Transverse colon (tissue), 4 donors: ENCODE measurements around the gene PPARGC1A. TPM values are rescaled to one million over a fixed set of nuclear protein-coding genes. Genes with fewer than 3 reads are reported as not detected.

Experiments
- DNase-seq: peaks from one replicate; pipeline ENCODE4 v3.0.0-alpha.2; 2019
- H3K27ac ChIP-seq, 4 donors: fragments of 200-600 bp; sonication (generic); 2 replicates each; pipeline ENCODE4 v1.5.1; 2016 to 2018; ENCODE audit warnings: inconsistent platforms in 4 of 4
- H3K27me3 ChIP-seq: fragments of 200-600 bp; sonication (generic); 2 replicates; pipeline ENCODE4 v1.5.1; 2017; ENCODE audit warnings: inconsistent platforms
- H3K36me3 ChIP-seq, 4 donors: fragments of 200-600 bp; sonication (generic); 2 replicates each; pipeline ENCODE4 v1.5.1; 2017 to 2019; ENCODE audit warnings: inconsistent platforms in 4 of 4
- H3K4me1 ChIP-seq, 4 donors: fragments of 200-600 bp; sonication (generic); 2 replicates each; pipeline ENCODE4 v1.5.1; 2017 to 2020; ENCODE audit warnings: inconsistent platforms in 4 of 4
- H3K4me3 ChIP-seq, 4 donors: fragments of 200-600 bp; sonication (generic); 1 replicate in 1 of 4; 2 replicates in 3 of 4; pipeline versions ENCODE4 v1.5.1 to v1.6.1; 2017 to 2019; ENCODE audit warnings: inconsistent platforms in 4 of 4
- H3K9me3 ChIP-seq, 2 donors: fragments of 200-600 bp; sonication (generic); 2 replicates each; pipeline ENCODE4 v1.5.1; 2017 to 2019; ENCODE audit warnings: inconsistent platforms in 2 of 2
- EP300 ChIP-seq: sonication (generic); formaldehyde crosslinking; IDR thresholded peaks from one replicate; pipeline ENCODE4 v1.6.1; 2017; ENCODE audit warnings: antibody characterized with exemption, low read depth
- POLR2A ChIP-seq: fragments of 450-650 bp; IDR thresholded peaks from one replicate; pipeline ENCODE4 v1.6.1; 2016; ENCODE audit warnings: antibody characterized with exemption, mild to moderate bottlenecking, moderate library complexity
- POLR2AphosphoS5 ChIP-seq, 3 donors: sonication (generic); formaldehyde crosslinking; IDR thresholded peaks; one replicate each; pipeline ENCODE4 v1.6.1; 2016; ENCODE audit warnings: antibody characterized with exemption in 3 of 3
- WGBS, 2 donors: methylation state at CpG; one replicate each; pipeline ENCODE4 v1.1.5; 2018; ENCODE audit warnings: low coverage in 1 of 2; 5-methylcytosine and 5-hydroxymethylcytosine counted together
- in situ Hi-C, 4 donors: fragments of 200-750 bp; cut with MboI; loops; one replicate each; pipeline versions ENCODE4 v1.15.0 to v1.15.1; 2017; ENCODE audit warnings: low sequenced_read_pairs in 3 of 4, low pct_ligation_motif_present in 1 of 4, low pct_unique_long_range_greater_than_20kb in 1 of 4
- intact Hi-C: fragments of 100-400 bp; cut with DNase I; formaldehyde crosslinking; loops from one replicate; pipeline ENCODE4 v1.15.1; 2023; ENCODE audit warnings: low total_unique reads
- total RNA-seq, 4 donors: library from RNA; depleted of rRNA; stranded (reverse); fragments of >200 nt; gene quantifications; one replicate each; pipeline ENCODE4 v1.1.0, GENCODE V29; 2016
- TF ChIP-seq, protein P1 (sequence below), 5 experiments: fragments of 200-600 bp in 3 of 5; fragments of 450-650 bp in 2 of 5; sonication (generic) in 3 of 5; IDR thresholded peaks; 1 replicate in 2 of 5; 2 replicates in 3 of 5; pipeline ENCODE4 v1.5.1; 2016 to 2017; ENCODE audit warnings: antibody characterized with exemption in 5 of 5, inconsistent platforms in 3 of 5, mild to moderate bottlenecking in 2 of 5, moderate library complexity in 1 of 5

Gene PPARGC1A
- total RNA-seq, 4 donors from 2014 or later = 63.7 to 4,431 (median 108) TPM

DNA sequence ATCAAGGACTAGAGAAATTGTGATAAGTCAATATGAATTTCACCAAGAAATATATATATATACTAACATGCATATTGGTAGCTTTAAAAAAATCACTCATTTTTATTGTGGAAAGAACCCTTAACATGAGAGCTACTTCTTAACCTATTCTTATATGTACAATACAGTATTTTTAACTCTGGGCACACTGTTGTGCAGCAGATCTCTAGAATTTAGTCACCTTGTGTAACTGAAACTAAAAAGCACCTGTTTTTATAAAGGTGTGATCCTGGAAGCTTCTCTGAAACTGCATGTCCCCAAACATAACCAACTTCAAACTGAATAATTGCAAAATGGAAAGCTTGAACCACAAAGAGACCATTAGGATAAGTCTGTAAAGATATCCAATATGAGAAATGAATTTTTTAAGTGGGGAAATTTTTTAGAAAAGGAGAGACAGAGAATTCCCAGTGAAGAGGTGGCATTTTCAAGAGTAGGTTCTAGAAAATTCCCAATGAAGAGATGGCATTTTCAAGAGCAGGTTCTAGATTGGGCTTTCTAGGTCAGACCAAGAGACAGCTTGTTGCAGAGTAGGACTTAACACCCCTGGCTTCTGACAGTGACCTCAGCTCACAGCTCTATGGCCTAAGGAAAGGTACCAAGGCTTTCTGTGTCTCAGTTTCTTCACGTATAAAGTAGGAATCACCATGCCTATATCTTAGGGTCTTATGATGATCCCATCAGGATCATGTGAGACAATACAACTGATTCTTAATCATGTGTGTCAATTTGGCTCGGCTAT is 22.0 kb upstream of the PPARGC1A start:
- H3K36me3 ChIP-seq = no peaks in the 10 kb centered on the region
- no peak for TF ChIP-seq POLR2A
- TF ChIP-seq POLR2AphosphoS5 (IDR thresholded peaks at IDR 0.05) = no peak
- TF ChIP-seq, protein P1, sequence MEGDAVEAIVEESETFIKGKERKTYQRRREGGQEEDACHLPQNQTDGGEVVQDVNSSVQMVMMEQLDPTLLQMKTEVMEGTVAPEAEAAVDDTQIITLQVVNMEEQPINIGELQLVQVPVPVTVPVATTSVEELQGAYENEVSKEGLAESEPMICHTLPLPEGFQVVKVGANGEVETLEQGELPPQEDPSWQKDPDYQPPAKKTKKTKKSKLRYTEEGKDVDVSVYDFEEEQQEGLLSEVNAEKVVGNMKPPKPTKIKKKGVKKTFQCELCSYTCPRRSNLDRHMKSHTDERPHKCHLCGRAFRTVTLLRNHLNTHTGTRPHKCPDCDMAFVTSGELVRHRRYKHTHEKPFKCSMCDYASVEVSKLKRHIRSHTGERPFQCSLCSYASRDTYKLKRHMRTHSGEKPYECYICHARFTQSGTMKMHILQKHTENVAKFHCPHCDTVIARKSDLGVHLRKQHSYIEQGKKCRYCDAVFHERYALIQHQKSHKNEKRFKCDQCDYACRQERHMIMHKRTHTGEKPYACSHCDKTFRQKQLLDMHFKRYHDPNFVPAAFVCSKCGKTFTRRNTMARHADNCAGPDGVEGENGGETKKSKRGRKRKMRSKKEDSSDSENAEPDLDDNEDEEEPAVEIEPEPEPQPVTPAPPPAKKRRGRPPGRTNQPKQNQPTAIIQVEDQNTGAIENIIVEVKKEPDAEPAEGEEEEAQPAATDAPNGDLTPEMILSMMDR (IDR thresholded peaks at IDR 0.05) = no peak
- no peak for TF ChIP-seq EP300
- in situ Hi-C loops = no loop called here
- intact Hi-C loops = no loop called here
- H3K4me3 ChIP-seq = no peak overlapping the region
- DNase-seq = no peak
- no peaks in the 10 kb centered on the region for H3K9me3 ChIP-seq
- no peaks in the 10 kb centered on the region for H3K27me3 ChIP-seq
- H3K27ac ChIP-seq = no peak overlapping the region
- 84% methylated on average over 2 of the region's 2 CpGs; no CpG with 5 or more reads in 1 of the 2 donors for WGBS, 2 donors
- H3K4me1 ChIP-seq = no peaks in the 10 kb centered on the region

DNA sequence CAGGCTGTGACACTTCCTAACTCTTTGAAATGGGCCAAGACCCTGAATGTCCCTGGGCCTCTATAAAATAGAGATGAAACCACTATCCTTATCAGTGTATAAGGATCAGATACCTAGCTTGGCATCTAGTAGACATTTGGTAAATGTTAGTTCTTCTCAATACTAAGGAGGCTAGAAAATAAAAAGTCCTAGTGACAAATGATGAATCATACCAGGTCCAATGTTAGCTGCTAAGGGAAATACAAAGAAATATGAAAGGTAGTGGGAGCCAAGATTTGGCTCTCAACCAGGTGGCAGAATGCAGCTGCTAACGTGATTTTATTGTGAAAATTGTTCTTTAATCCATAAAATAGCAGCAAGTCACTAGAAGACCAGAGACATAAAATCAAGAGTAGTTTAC is 19.8 kb upstream of the PPARGC1A start:
- in situ Hi-C loops (no loop called here), intact Hi-C loops (no loop called here)
- H3K9me3 ChIP-seq = no peaks in the 10 kb centered on the region
- no peak for DNase-seq
- H3K4me1 ChIP-seq = peaks cover 0 to 3% (median 0%) of the 10 kb centered on the region in 4 donors
- H3K27ac ChIP-seq = no peak overlapping the region
- 38 to 40% methylated on average over 1 of the region's 1 CpG for WGBS, 2 donors
- H3K36me3 ChIP-seq = no peaks in the 10 kb centered on the region
- no peaks in the 10 kb centered on the region for H3K27me3 ChIP-seq
- TF ChIP-seq EP300 = no peak
- no peak for TF ChIP-seq POLR2A
- TF ChIP-seq, protein P1 (IDR thresholded peaks at IDR 0.05) = no peak
- TF ChIP-seq POLR2AphosphoS5 (IDR thresholded peaks at IDR 0.05) = no peak
- no peak overlapping the region for H3K4me3 ChIP-seq

DNA sequence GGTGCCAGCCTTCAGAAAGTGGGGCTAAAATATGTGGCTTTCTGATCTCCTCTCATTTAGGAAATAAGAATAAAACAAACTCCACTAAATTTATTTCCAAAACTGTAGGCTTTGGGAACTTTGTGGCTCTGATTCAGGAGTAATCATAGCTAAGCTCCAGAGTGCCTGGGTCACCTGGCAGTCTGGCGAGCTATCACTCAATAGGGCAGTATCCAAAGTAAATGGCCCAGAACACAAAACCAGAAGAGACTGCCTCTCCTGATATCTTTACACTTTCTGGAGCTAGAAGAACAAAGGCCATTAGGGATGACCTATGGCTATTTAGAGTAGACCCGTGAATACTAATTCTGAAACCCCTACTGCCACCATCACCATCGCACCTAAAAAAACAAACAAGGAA is 17.0 kb upstream of the PPARGC1A start:
- intact Hi-C loops (no loop called here), in situ Hi-C loops (no loop called here)
- DNase-seq = no peak
- H3K4me1 ChIP-seq = peaks cover 0 to 8% (median 3%) of the 10 kb centered on the region in 4 donors
- H3K27ac ChIP-seq = no peak overlapping the region
- H3K4me3 ChIP-seq = no peak overlapping the region
- H3K36me3 ChIP-seq = no peaks in the 10 kb centered on the region
- TF ChIP-seq, protein P1 (IDR thresholded peaks at IDR 0.05) = no peak
- no peak for TF ChIP-seq POLR2A
- no peak for TF ChIP-seq POLR2AphosphoS5 (IDR thresholded peaks at IDR 0.05)
- TF ChIP-seq EP300 = no peak
- WGBS, 2 donors = 88 to 93% methylated on average over 3 of the region's 3 CpGs
- no peaks in the 10 kb centered on the region for H3K27me3 ChIP-seq
- H3K9me3 ChIP-seq = no peaks in the 10 kb centered on the region

DNA sequence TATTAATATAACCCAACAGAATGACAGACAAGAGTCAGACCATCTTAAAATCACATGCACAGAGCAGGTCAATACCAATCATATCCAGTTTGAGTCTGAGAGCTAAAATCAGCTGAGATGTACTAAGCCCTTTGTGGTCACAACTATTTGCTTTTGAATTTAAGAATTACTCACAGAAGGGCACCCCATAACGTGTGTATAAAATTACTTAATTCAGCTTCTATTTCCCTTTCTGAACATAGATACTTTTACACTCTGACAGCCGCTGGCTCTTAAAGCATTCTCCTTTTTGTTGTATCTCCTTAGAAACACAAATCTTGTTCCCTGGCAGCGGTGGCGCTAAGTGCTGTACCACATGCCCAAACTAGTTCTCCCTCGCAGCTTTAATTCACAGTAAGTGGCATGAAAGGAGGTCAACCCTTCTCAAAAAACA is 14.8 kb upstream of the PPARGC1A start:
- intact Hi-C loops = no loop called here
- WGBS, 2 donors = 74 to 81% methylated on average over 5 of the region's 5 CpGs
- Histone ChIP-seq H3K4me1 (peaks cover 0 to 11% (median 4%) of the 10 kb centered on the region in 4 donors), H3K27me3 (no peaks in the 10 kb centered on the region), H3K9me3 (no peaks in the 10 kb centered on the region), H3K36me3 (no peaks in the 10 kb centered on the region), H3K27ac (no peak overlapping the region), H3K4me3 (no peak overlapping the region)
- DNase-seq = no peak
- TF ChIP-seq, protein P1 (IDR thresholded peaks at IDR 0.05) = no peak
- TF ChIP-seq POLR2AphosphoS5 (IDR thresholded peaks at IDR 0.05) (no peak), POLR2A (no peak), EP300 (no peak)
- in situ Hi-C loops = no loop called here
